Upper lobe of left lung (tissue), 4 donors: ENCODE results near the gene CCNA2.

ENCODE experiments used
- EP300 ChIP-seq, 4 donors: sonication (generic); formaldehyde crosslinking; IDR thresholded peaks; one replicate each; pipeline ENCODE4 v1.5.1; 2017; ENCODE audit warnings: antibody characterized with exemption in 4 of 4, control low read depth in 2 of 4
- POLR2A ChIP-seq, 4 donors: fragments of 450-650 bp; IDR thresholded peaks; one replicate each; pipeline ENCODE4 v1.5.1; 2016 to 2017; ENCODE audit warnings: antibody characterized with exemption in 4 of 4, mild to moderate bottlenecking in 2 of 4
- POLR2AphosphoS5 ChIP-seq, 2 donors: sonication (generic); formaldehyde crosslinking; IDR thresholded peaks; one replicate each; pipeline ENCODE4 v1.5.1; 2017; ENCODE audit warnings: antibody characterized with exemption in 2 of 2
- TF ChIP-seq, protein P1 (sequence below), 6 experiments: fragments of 450-650 bp in 4 of 6; fragments of 200-600 bp in 2 of 6; sonication (generic) in 2 of 6; IDR thresholded peaks; one replicate each; pipeline ENCODE4 v1.5.1; 2016 to 2019; ENCODE audit warnings: antibody characterized with exemption in 6 of 6

DNA sequence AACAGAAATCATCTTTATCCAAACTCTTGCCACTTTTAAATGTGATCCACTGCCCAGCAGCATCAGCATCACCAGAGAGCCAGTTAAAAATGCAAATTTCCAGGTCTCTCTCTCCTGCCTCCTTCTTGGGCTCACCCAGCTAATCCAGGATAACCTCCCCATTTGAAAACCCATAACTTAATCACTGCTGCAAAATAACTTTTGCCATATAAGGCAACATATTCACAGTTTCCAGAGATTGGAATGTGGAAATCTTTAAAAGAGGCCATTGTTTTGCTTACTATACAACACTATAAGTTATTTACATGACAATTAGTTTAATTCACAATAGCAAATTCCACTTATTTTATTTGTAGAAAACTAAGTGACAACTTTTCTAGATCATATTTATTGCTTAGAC is 27.4 kb downstream of the CCNA2 start:
- TF ChIP-seq EP300 (IDR thresholded peaks at IDR 0.05), result no peak
- TF ChIP-seq, protein P1, sequence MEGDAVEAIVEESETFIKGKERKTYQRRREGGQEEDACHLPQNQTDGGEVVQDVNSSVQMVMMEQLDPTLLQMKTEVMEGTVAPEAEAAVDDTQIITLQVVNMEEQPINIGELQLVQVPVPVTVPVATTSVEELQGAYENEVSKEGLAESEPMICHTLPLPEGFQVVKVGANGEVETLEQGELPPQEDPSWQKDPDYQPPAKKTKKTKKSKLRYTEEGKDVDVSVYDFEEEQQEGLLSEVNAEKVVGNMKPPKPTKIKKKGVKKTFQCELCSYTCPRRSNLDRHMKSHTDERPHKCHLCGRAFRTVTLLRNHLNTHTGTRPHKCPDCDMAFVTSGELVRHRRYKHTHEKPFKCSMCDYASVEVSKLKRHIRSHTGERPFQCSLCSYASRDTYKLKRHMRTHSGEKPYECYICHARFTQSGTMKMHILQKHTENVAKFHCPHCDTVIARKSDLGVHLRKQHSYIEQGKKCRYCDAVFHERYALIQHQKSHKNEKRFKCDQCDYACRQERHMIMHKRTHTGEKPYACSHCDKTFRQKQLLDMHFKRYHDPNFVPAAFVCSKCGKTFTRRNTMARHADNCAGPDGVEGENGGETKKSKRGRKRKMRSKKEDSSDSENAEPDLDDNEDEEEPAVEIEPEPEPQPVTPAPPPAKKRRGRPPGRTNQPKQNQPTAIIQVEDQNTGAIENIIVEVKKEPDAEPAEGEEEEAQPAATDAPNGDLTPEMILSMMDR (IDR thresholded peaks at IDR 0.05), result no peak
- no peak for TF ChIP-seq POLR2AphosphoS5 (IDR thresholded peaks at IDR 0.05)
- TF ChIP-seq POLR2A (IDR thresholded peaks at IDR 0.05), result no peak
